ENCODE data around the gene EIF6. TPM values are rescaled to one million over a fixed set of nuclear protein-coding genes. Genes with fewer than 3 reads are reported as not detected.

The EIF6 gene
- total RNA-seq (2014; rRNA removed; shearing (Covaris generic)) (166 and 183 TPM in 2 replicates), polyA plus RNA-seq (2016; fragmentation: Nextera tagmentation; extraction: Ambion mirVana) (245 and 247 TPM in 2 replicates)

- Histone ChIP-seq H3K27ac (peak within 1 kb of the TSS; percentile 69), H3K4me1 (ENCODE audit: insufficient read depth) (peaks cover 5% of the 10 kb centered on the region; the same call in 1 of the 2 replicates), H2AFZ (peak within 1 kb of the TSS; percentile 96), H3K4me3 (peak within 1 kb of the TSS; percentile 89), H3K36me3 (ENCODE audit: low read depth) (no peaks in the 10 kb centered on the region; the same call in 1 of the 2 replicates), H3F3A (ENCODE audit: insufficient read depth) (peaks cover 26% of the 10 kb centered on the region), H3K79me2 (ENCODE audit: insufficient read depth) (peaks cover 50% of the 10 kb centered on the region), H3K9me2 (ENCODE audit: insufficient read depth) (no peaks in the 10 kb centered on the region), H3K9ac (peak within 1 kb of the TSS; percentile 86), H4K20me1 (ENCODE audit: insufficient read depth) (no peaks in the 10 kb centered on the region), H3K4me2 (ENCODE audit: unreplicated experiment) (peak within 1 kb of the TSS; percentile 80), H3K9me3 (ENCODE audit: low read depth) (no peaks in the 10 kb centered on the region), H3K27me3 (replicated peaks; ENCODE audit: insufficient read depth) (no peaks in the 10 kb centered on the region)
- TF ChIP-seq EZH2 (IDR thresholded peaks at IDR 0.05; ENCODE audit: insufficient read depth, poor library complexity, severe bottlenecking) (no peak), EZH2phosphoT487 (IDR thresholded peaks at IDR 0.05; ENCODE audit: insufficient read depth, low read depth) (no peak)
- WGBS, 2 experiments (ENCODE audit: low coverage in 1 of 2, low lambda C conversion rate in 2 of 2, missing lambda C conversion rate in 2 of 2), result 1 to 4% methylated on average over 41 to 50 of the region's 61 CpGs
- in situ Hi-C loops (cut with MboI), result no loop called here
- DNase-seq, result peak; percentile 90
Observed at GRCh38 chr20:35284267-35284991, at the start of gene EIF6. EIF6 (minus strand) TSS chr20:35284772; CDS start chr20:35284487, 285 bp downstream.

- no peaks in the 10 kb centered on the region for H4K20me1 ChIP-seq (ENCODE audit: insufficient read depth)
- no peaks in the 10 kb centered on the region for H3K9me2 ChIP-seq (ENCODE audit: insufficient read depth)
- TF ChIP-seq EZH2phosphoT487 (IDR thresholded peaks at IDR 0.05; ENCODE audit: insufficient read depth, low read depth), result no peak
- no peak for TF ChIP-seq EZH2 (IDR thresholded peaks at IDR 0.05; ENCODE audit: insufficient read depth, poor library complexity, severe bottlenecking)
- H3K4me2 ChIP-seq (ENCODE audit: unreplicated experiment), result no peak overlapping the region
- H3K9me3 ChIP-seq (ENCODE audit: low read depth), result no peaks in the 10 kb centered on the region
- peaks cover 12% of the 10 kb centered on the region for H3K4me1 ChIP-seq (ENCODE audit: insufficient read depth)
- in situ Hi-C loops (cut with MboI), result no loop called here
- no peak for DNase-seq
- no peak overlapping the region for H3K27ac ChIP-seq
- no peaks in the 10 kb centered on the region for H3K27me3 ChIP-seq (replicated peaks; ENCODE audit: insufficient read depth)
- no peak overlapping the region for H3K4me3 ChIP-seq
- no peaks in the 10 kb centered on the region for H3K79me2 ChIP-seq (ENCODE audit: insufficient read depth)
- H3F3A ChIP-seq (ENCODE audit: insufficient read depth), result peaks cover 12% of the 10 kb centered on the region
- H3K36me3 ChIP-seq (ENCODE audit: low read depth), result no peaks in the 10 kb centered on the region
- H2AFZ ChIP-seq, result no peak overlapping the region
- WGBS, 2 experiments (ENCODE audit: low coverage in 1 of 2, low lambda C conversion rate in 2 of 2, missing lambda C conversion rate in 2 of 2), result 78 to 81% methylated on average over 4 of the region's 4 CpGs
- H3K9ac ChIP-seq, result no peak overlapping the region
Observed at GRCh38 chr20:35333606-35334005, 49.0 kb upstream of the EIF6 start.

- no peak overlapping the region for H2AFZ ChIP-seq
- H3K4me2 ChIP-seq (ENCODE audit: unreplicated experiment), result no peak overlapping the region
- peaks cover 3% of the 10 kb centered on the region; the same call in 1 of the 2 replicates for H3K4me1 ChIP-seq (ENCODE audit: insufficient read depth)
- H3K27ac ChIP-seq, result no peak overlapping the region
- H3K9me3 ChIP-seq (ENCODE audit: low read depth), result no peaks in the 10 kb centered on the region
- no peaks in the 10 kb centered on the region for H3K36me3 ChIP-seq (ENCODE audit: low read depth)
- H4K20me1 ChIP-seq (ENCODE audit: insufficient read depth), result no peaks in the 10 kb centered on the region
- in situ Hi-C loops (cut with MboI), result no loop called here
- H3K9me2 ChIP-seq (ENCODE audit: insufficient read depth), result no peaks in the 10 kb centered on the region
- H3K27me3 ChIP-seq (replicated peaks; ENCODE audit: insufficient read depth), result no peaks in the 10 kb centered on the region
- no peak for DNase-seq
- peaks cover 3% of the 10 kb centered on the region for H3F3A ChIP-seq (ENCODE audit: insufficient read depth)
- H3K4me3 ChIP-seq, result no peak overlapping the region
- WGBS, 2 experiments (ENCODE audit: low coverage in 1 of 2, low lambda C conversion rate in 2 of 2, missing lambda C conversion rate in 2 of 2), result 92 to 93% methylated on average over 5 of the region's 5 CpGs
- H3K9ac ChIP-seq, result no peak overlapping the region
- H3K79me2 ChIP-seq (ENCODE audit: insufficient read depth), result no peaks in the 10 kb centered on the region
- TF ChIP-seq EZH2phosphoT487 (IDR thresholded peaks at IDR 0.05; ENCODE audit: insufficient read depth, low read depth), result no peak
- no peak for TF ChIP-seq EZH2 (IDR thresholded peaks at IDR 0.05; ENCODE audit: insufficient read depth, poor library complexity, severe bottlenecking)
Observed at GRCh38 chr20:35332540-35333200, 48.1 kb upstream of the EIF6 start.

- H3K4me2 ChIP-seq (ENCODE audit: unreplicated experiment), result no peak overlapping the region
- H3K4me1 ChIP-seq (ENCODE audit: insufficient read depth), result peaks cover 9% of the 10 kb centered on the region; the same call in 1 of the 2 replicates
- no peaks in the 10 kb centered on the region for H3K9me2 ChIP-seq (ENCODE audit: insufficient read depth)
- H3K36me3 ChIP-seq (ENCODE audit: low read depth), result no peaks in the 10 kb centered on the region
- WGBS, 2 experiments (ENCODE audit: low coverage in 1 of 2, low lambda C conversion rate in 2 of 2, missing lambda C conversion rate in 2 of 2), result 72 to 85% methylated on average over 4 of the region's 4 CpGs
- H3K9ac ChIP-seq, result no peak overlapping the region
- no peak overlapping the region for H2AFZ ChIP-seq
- TF ChIP-seq EZH2 (IDR thresholded peaks at IDR 0.05; ENCODE audit: insufficient read depth, poor library complexity, severe bottlenecking) (no peak), EZH2phosphoT487 (IDR thresholded peaks at IDR 0.05; ENCODE audit: insufficient read depth, low read depth) (no peak)
- no peaks in the 10 kb centered on the region for H3F3A ChIP-seq (ENCODE audit: insufficient read depth)
- in situ Hi-C loops (cut with MboI), result no loop called here
- no peaks in the 10 kb centered on the region for H4K20me1 ChIP-seq (ENCODE audit: insufficient read depth)
- H3K27ac ChIP-seq, result no peak overlapping the region
- DNase-seq, result peak; percentile 51
- no peaks in the 10 kb centered on the region for H3K9me3 ChIP-seq (ENCODE audit: low read depth)
- no peaks in the 10 kb centered on the region for H3K27me3 ChIP-seq (replicated peaks; ENCODE audit: insufficient read depth)
- H3K79me2 ChIP-seq (ENCODE audit: insufficient read depth), result no peaks in the 10 kb centered on the region
- H3K4me3 ChIP-seq, result no peak overlapping the region
Observed at GRCh38 chr20:35329435-35330139, 45.0 kb upstream of the EIF6 start.
